ENCODE data around the gene FOXD4L6. TPM values are rescaled to one million over a fixed set of nuclear protein-coding genes. Genes with fewer than 3 reads are reported as not detected.
"Not testable (repeated sequence)": the region's sequence is repeated elsewhere in the genome, so short reads cannot be mapped to it uniquely, and the experiment has no call there.

Gene FOXD4L6
- polyA plus RNA-seq (2012; rRNA removed), result 0.05 TPM in 1 of 2 replicates, not detected in the other
- polyA plus RNA-seq (2012; cell fraction: cytosol; rRNA removed), result 0.03 TPM in 1 of 2 replicates, not detected in the other
- polyA plus RNA-seq (2012; cell fraction: nucleus; rRNA removed), result 0.07 and 0.10 TPM in 2 replicates

GRCh38 chr9:41128581-41128980 is at the start of gene FOXD4L6:
Gene FOXD4L6, minus strand, starts transcription at chr9:41128681. Its CDS starts 298 bp downstream, at chr9:41128383.
- WGBS (ENCODE audit: low lambda C conversion rate), result no CpG with 5 or more reads among the region's 15 CpGs
- H3K36me3 ChIP-seq (replicated peaks in 1 of 2; ENCODE audit: control insufficient read depth in 1 of 2, insufficient read depth in 2 of 2, low read length in 1 of 2); H3K9me2 ChIP-seq; H3K4me2 ChIP-seq; H3K9me3 ChIP-seq; H3K9ac ChIP-seq; H3K27ac ChIP-seq (ENCODE audit: low read depth in 2 of 2, low read length in 1 of 2); DNase-seq; H3F3A ChIP-seq (replicated peaks; ENCODE audit: insufficient read depth); H3K4me1 ChIP-seq (ENCODE audit: control insufficient read depth in 1 of 2, insufficient read depth in 2 of 2, low read depth in 1 of 2, low read length in 1 of 2); H3K4me3 ChIP-seq (ENCODE audit: low read depth in 2 of 2, low read length in 1 of 2); H2AFZ ChIP-seq (ENCODE audit: low read depth); H3K79me2 ChIP-seq (ENCODE audit: insufficient read depth); H3K27me3 ChIP-seq (ENCODE audit: insufficient read depth); H4K20me1 ChIP-seq (ENCODE audit: insufficient read depth); CTCF ChIA-PET; POLR2A ChIA-PET: not testable (repeated sequence)

- H3K27ac ChIP-seq (ENCODE audit: low read depth in 2 of 2, low read length in 1 of 2); H3K36me3 ChIP-seq (replicated peaks in 1 of 2; ENCODE audit: control insufficient read depth in 1 of 2, insufficient read depth in 2 of 2, low read length in 1 of 2); H3K4me3 ChIP-seq (ENCODE audit: low read depth in 2 of 2, low read length in 1 of 2); H3K9ac ChIP-seq; H3K4me2 ChIP-seq; H3F3A ChIP-seq (replicated peaks; ENCODE audit: insufficient read depth); CTCF ChIA-PET; H3K9me3 ChIP-seq; H2AFZ ChIP-seq (ENCODE audit: low read depth); H3K27me3 ChIP-seq (ENCODE audit: insufficient read depth); H3K4me1 ChIP-seq (ENCODE audit: control insufficient read depth in 1 of 2, insufficient read depth in 2 of 2, low read depth in 1 of 2, low read length in 1 of 2); H3K79me2 ChIP-seq (ENCODE audit: insufficient read depth); H4K20me1 ChIP-seq (ENCODE audit: insufficient read depth); DNase-seq; POLR2A ChIA-PET; H3K9me2 ChIP-seq: not testable (repeated sequence)
- WGBS (ENCODE audit: low lambda C conversion rate), result 91% methylated on average over 4 of the region's 4 CpGs
These were observed 46.5 kb upstream of the FOXD4L6 start for GRCh38 chr9:41174994-41175393.

- H2AFZ ChIP-seq (ENCODE audit: low read depth); H4K20me1 ChIP-seq (ENCODE audit: insufficient read depth); H3K27me3 ChIP-seq (ENCODE audit: insufficient read depth); H3K9me3 ChIP-seq; POLR2A ChIA-PET; CTCF ChIA-PET; H3K27ac ChIP-seq (ENCODE audit: low read depth in 2 of 2, low read length in 1 of 2); H3K9me2 ChIP-seq; H3K9ac ChIP-seq; H3K36me3 ChIP-seq (replicated peaks in 1 of 2; ENCODE audit: control insufficient read depth in 1 of 2, insufficient read depth in 2 of 2, low read length in 1 of 2); H3K4me1 ChIP-seq (ENCODE audit: control insufficient read depth in 1 of 2, insufficient read depth in 2 of 2, low read depth in 1 of 2, low read length in 1 of 2); H3F3A ChIP-seq (replicated peaks; ENCODE audit: insufficient read depth); H3K79me2 ChIP-seq (ENCODE audit: insufficient read depth); H3K4me2 ChIP-seq; H3K4me3 ChIP-seq (ENCODE audit: low read depth in 2 of 2, low read length in 1 of 2); DNase-seq: not testable (repeated sequence)
- WGBS (ENCODE audit: low lambda C conversion rate), result 98% methylated on average over 11 of the region's 18 CpGs
These were observed 21.6 kb upstream of the FOXD4L6 start for GRCh38 chr9:41150116-41150515.

DNA sequence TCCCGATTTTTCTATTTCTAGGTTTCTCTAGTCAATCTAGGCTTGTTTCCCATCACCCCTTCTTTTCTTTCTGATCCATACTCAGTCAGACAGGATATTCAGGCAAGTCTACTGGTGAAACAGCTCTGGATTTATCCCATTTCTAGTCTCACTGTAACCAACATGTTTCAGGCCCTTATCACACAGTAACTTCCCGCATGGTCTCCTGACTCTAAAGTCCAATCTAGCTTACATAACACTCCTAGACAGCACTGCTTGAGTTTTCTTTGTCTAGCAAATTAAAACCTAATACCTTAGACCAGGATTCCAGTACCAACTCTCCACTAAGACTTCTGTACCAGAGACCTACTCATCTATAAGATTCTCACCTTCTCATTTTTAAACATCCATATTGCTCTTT is 13.4 kb upstream of the FOXD4L6 start:
- H3K36me3 ChIP-seq (replicated peaks in 1 of 2; ENCODE audit: control insufficient read depth in 1 of 2, insufficient read depth in 2 of 2, low read length in 1 of 2); H3K27me3 ChIP-seq (ENCODE audit: insufficient read depth); POLR2A ChIA-PET; CTCF ChIA-PET; H3K79me2 ChIP-seq (ENCODE audit: insufficient read depth); H3K9me3 ChIP-seq; H3K4me2 ChIP-seq; DNase-seq; H3K9me2 ChIP-seq; H3K9ac ChIP-seq; H4K20me1 ChIP-seq (ENCODE audit: insufficient read depth); H3F3A ChIP-seq (replicated peaks; ENCODE audit: insufficient read depth); H3K4me3 ChIP-seq (ENCODE audit: low read depth in 2 of 2, low read length in 1 of 2); H2AFZ ChIP-seq (ENCODE audit: low read depth); H3K27ac ChIP-seq (ENCODE audit: low read depth in 2 of 2, low read length in 1 of 2); H3K4me1 ChIP-seq (ENCODE audit: control insufficient read depth in 1 of 2, insufficient read depth in 2 of 2, low read depth in 1 of 2, low read length in 1 of 2): not testable (repeated sequence)
- WGBS (ENCODE audit: low lambda C conversion rate), result 97% methylated on average over 2 of the region's 2 CpGs

DNA sequence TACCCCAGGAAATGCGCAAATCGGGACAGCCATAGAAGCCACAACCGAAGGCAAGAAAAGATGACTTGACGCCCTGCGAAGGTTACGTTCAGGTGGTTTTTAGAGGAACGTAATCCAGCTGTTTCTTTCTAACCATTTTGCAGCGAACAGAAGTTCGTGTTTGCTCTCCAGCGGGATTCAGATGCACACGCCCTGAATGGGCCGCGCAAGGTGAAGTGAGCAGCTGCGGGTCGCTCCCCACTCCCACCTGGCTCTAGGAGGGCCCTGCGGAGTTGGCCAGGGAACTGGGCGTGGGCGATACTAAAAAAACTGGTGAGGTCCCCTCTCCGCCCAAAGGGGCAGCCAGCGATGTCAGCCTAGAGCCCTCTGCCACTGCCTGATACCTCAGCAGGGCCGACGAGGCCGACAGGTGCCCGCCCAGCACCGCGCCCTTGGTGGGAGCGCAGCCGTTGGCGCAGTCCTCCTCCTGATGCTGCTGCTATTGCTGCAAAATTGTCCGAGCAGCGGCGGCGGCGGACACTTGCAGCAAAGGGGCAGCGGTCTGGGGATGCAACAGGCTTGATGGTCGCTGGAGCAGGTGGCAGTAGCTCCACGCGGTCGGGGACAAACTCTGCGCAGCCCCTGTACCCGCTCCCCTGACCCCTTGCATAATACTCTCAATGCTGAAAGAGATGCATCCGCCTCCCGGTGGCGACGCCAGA is 1.6 kb downstream of the FOXD4L6 start:
- H3K9me3 ChIP-seq; H4K20me1 ChIP-seq (ENCODE audit: insufficient read depth); H3F3A ChIP-seq (replicated peaks; ENCODE audit: insufficient read depth); H3K36me3 ChIP-seq (replicated peaks in 1 of 2; ENCODE audit: control insufficient read depth in 1 of 2, insufficient read depth in 2 of 2, low read length in 1 of 2); H3K4me3 ChIP-seq (ENCODE audit: low read depth in 2 of 2, low read length in 1 of 2); H3K27me3 ChIP-seq (ENCODE audit: insufficient read depth); H2AFZ ChIP-seq (ENCODE audit: low read depth); H3K79me2 ChIP-seq (ENCODE audit: insufficient read depth); H3K9ac ChIP-seq; H3K4me2 ChIP-seq; H3K4me1 ChIP-seq (ENCODE audit: control insufficient read depth in 1 of 2, insufficient read depth in 2 of 2, low read depth in 1 of 2, low read length in 1 of 2); POLR2A ChIA-PET; H3K27ac ChIP-seq (ENCODE audit: low read depth in 2 of 2, low read length in 1 of 2); DNase-seq; H3K9me2 ChIP-seq; CTCF ChIA-PET: not testable (repeated sequence)
- WGBS (ENCODE audit: low lambda C conversion rate), result 17% methylated on average over 4 of the region's 45 CpGs

GRCh38 chr9:41125936-41126335 is 2.5 kb downstream of the FOXD4L6 start:
- CTCF ChIA-PET; H3K27ac ChIP-seq (ENCODE audit: low read depth in 2 of 2, low read length in 1 of 2): not testable (repeated sequence)
- WGBS (ENCODE audit: low lambda C conversion rate), result 7% methylated on average over 3 of the region's 3 CpGs

More at GRCh38 chr9:41125936-41126335, 2.5 kb downstream of the FOXD4L6 start:
- H3K9ac ChIP-seq; H3K4me3 ChIP-seq (ENCODE audit: low read depth in 2 of 2, low read length in 1 of 2); H3K79me2 ChIP-seq (ENCODE audit: insufficient read depth); H3K4me1 ChIP-seq (ENCODE audit: control insufficient read depth in 1 of 2, insufficient read depth in 2 of 2, low read depth in 1 of 2, low read length in 1 of 2); H3K9me2 ChIP-seq; DNase-seq; H2AFZ ChIP-seq (ENCODE audit: low read depth); POLR2A ChIA-PET; H3K36me3 ChIP-seq (replicated peaks in 1 of 2; ENCODE audit: control insufficient read depth in 1 of 2, insufficient read depth in 2 of 2, low read length in 1 of 2); H3K27me3 ChIP-seq (ENCODE audit: insufficient read depth); H3K9me3 ChIP-seq; H3F3A ChIP-seq (replicated peaks; ENCODE audit: insufficient read depth); H4K20me1 ChIP-seq (ENCODE audit: insufficient read depth); H3K4me2 ChIP-seq: not testable (repeated sequence)

Measured in SK-N-SH (cell line).